Activated T-helper 9 cell treated with anti-CD3 and anti-CD28 coated beads, Interleukin-2, amount 50 U/mL, for 16 hours (primary cell): ENCODE data around the gene LHX8.
"Not testable (repeated sequence)": the region's sequence is repeated elsewhere in the genome, so short reads cannot be mapped to it uniquely, and the experiment has no call there.

ENCODE experiments used
- DNase-seq: peaks from one replicate; pipeline ENCODE4 v3.0.0-alpha.2; 2020; ENCODE audit warnings: low read depth

LHX8 gene

GRCh38 chr1:75132812-75133619 is 1.2 kb upstream of the LHX8 start:
- no peak for DNase-seq

GRCh38 chr1:75134647-75135572 is 722 bp downstream of the LHX8 start:
- DNase-seq, result no peak

GRCh38 chr1:75135573-75136194 is 1.5 kb downstream of the LHX8 start:
- no peak for DNase-seq

GRCh38 chr1:75136195-75136815 is 2.1 kb downstream of the LHX8 start:
- DNase-seq, result no peak

GRCh38 chr1:75136921-75137641 is 2.9 kb downstream of the LHX8 start:
- no peak for DNase-seq

GRCh38 chr1:75152092-75152491 is 17.9 kb downstream of the LHX8 start:
- DNase-seq, result no peak

- no peak for DNase-seq
These were observed 25.0 kb downstream of the LHX8 start for GRCh38 chr1:75159154-75159553.

- no peak for DNase-seq
These were observed 31.1 kb downstream of the LHX8 start for GRCh38 chr1:75165264-75165663.

- no peak for DNase-seq
These were observed 32.6 kb downstream of the LHX8 start for GRCh38 chr1:75166821-75167220.

GRCh38 chr1:75170011-75170410 is 35.8 kb downstream of the LHX8 start:
- no peak for DNase-seq

GRCh38 chr1:75170981-75171380 is 36.8 kb downstream of the LHX8 start:
- DNase-seq, result no peak

GRCh38 chr1:75171876-75172275 is 37.7 kb downstream of the LHX8 start:
- no peak for DNase-seq

GRCh38 chr1:75172556-75172955 is 38.4 kb downstream of the LHX8 start:
- no peak for DNase-seq

GRCh38 chr1:75174031-75174760 is 40.0 kb downstream of the LHX8 start:
- no peak for DNase-seq

GRCh38 chr1:75181214-75181955 is 47.2 kb downstream of the LHX8 start:
- not testable (repeated sequence) for DNase-seq

- no peak for DNase-seq
These were observed 54.7 kb downstream of the LHX8 start for GRCh38 chr1:75188892-75189291.

GRCh38 chr1:75198163-75198562 is 64.0 kb downstream of the LHX8 start:
- no peak for DNase-seq

- DNase-seq, result no peak
These were observed 64.6 kb downstream of the LHX8 start for GRCh38 chr1:75198761-75199160.

GRCh38 chr1:75202751-75203150 is 68.6 kb downstream of the LHX8 start:
- DNase-seq, result no peak
